Hepatic stellate cell (primary cell): ENCODE data around the gene HERC5.
"Not testable (repeated sequence)": the region's sequence is repeated elsewhere in the genome, so short reads cannot be mapped to it uniquely, and the experiment has no call there.

ENCODE experiments used
- DNase-seq: peaks from one replicate; pipeline ENCODE4 v3.0.0; 2011; ENCODE audit warnings: low spot score

The HERC5 gene

GRCh38 chr4:88522702-88523324 is 65.9 kb downstream of the HERC5 start:
- peak; percentile 36 for DNase-seq

DNA sequence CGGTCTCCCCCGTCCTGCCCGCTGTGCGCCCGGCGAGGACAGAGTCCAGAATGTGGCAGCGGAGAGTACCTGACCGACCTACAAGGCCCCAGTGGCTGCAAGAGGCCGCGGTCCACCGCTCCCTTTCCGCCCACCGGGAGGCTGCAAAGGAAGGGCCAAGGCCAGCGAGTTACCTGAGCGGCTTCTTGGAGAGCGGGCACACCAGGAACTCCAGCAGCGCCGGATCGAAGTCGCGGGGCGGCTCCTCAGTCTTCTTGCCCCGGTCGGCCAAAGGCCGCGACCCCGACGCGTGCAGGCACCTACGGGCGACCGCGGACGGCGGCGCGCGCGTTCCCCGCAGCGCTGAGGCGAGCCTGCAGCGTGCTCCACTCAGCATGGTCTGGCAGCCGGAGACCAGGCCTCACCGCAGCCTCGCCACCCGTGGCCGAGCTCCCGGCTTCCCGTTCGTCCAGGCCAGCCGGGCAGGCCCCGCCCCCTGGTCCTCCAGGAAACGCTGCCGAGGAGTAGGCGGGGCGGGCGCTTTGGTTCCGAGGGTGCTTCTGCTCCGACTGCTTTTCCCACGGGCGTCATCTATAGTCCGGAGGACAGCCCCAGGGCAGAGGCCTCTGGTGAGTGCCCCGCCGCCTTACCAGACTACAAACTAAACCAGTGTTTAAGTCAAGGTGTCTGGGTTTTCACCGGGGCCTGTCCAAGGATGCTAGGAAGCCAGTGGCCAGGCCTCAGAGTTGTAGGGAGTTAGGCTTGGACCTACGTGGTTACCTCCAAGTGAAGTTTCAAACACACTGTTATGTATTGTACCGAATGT is 66.6 kb downstream of the HERC5 start, which contains the start of gene PYURF:
Gene PYURF (minus strand): TSS at position 452 of the 805 bp plus-strand sequence. CDS start 76 bp downstream, at position 376.
- DNase-seq, result peak; percentile 86

DNA sequence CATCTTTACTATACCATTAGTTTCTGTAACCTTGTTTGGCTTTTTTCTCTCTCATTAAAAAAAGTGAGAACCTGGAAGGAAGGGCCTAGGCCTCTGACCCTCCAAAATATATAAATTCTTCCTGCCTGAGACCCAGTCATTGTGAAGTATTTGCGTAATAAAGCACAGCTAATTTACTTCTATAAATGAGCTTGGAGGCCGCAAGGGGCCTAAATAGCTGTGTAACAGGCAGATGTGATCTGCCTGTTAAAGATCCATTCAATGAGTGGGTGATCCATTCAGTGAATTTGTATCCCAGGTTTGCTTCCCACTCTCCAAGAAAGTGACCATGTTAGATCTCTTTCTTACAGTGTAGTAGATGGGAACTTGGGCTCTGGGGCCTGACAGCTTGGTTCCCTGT is 67.3 kb downstream of the HERC5 start:
- DNase-seq, result no peak

- DNase-seq, result no peak
Measured at GRCh38 chr4:88526221-88526815, 69.4 kb downstream of the HERC5 start.

GRCh38 chr4:88527787-88528186 is 70.9 kb downstream of the HERC5 start:
- no peak for DNase-seq

- no peak for DNase-seq
Measured at GRCh38 chr4:88528861-88529260, 71.9 kb downstream of the HERC5 start.

GRCh38 chr4:88531549-88531948 is 74.6 kb downstream of the HERC5 start:
- no peak for DNase-seq

GRCh38 chr4:88533088-88533790 is 76.3 kb downstream of the HERC5 start:
- no peak for DNase-seq

GRCh38 chr4:88533937-88534750 is 77.2 kb downstream of the HERC5 start:
- DNase-seq, result peak; percentile 47

- no peak for DNase-seq
Measured at GRCh38 chr4:88535090-88535755, 78.3 kb downstream of the HERC5 start.

DNA sequence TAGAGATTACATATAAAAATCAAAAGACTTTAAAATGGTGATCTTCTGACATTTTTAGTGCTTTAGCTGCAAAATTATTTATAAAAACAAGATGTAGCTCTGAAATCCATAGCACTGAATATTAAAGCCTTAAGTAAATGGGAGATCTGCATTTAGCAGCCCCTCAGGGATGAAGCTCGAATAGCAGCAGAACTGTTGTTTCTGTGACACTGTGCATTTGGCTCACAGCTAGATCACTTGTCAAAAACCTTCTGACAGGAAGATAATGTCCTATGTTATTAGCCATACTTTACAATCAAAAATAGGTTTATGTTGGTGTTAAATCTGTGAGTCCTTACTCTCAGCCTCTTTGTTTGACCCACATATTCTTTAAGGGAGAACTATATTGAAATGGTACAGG is 80.8 kb downstream of the HERC5 start:
- no peak for DNase-seq

- not testable (repeated sequence) for DNase-seq
Measured at GRCh38 chr4:88539322-88540068, 82.6 kb downstream of the HERC5 start.

DNA sequence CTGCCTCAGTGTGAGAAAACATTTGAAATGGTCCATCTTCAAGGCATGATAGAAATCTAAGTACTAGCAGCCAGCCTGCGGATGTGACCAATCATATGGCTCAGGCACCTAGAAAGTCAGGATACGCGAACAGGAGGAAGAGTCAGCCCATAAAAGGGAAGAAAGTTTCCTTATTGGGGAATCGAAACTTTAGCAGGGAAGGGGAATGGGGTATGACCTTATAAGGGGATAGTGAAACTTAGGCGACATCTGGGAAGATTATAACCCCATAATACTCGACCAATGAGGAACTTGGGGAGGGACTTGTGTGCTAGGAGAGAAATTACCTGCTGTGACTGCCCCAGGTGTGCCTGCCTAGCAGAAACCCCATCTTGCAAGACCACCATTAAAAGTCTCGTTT is 92.9 kb downstream of the HERC5 start:
- no peak for DNase-seq
